Hepatocyte (in vitro differentiated cells): ENCODE results near the gene VPS4B.

Source experiments
- CTCF ChIP-seq: fragments of 200-600 bp; sonication (generic); IDR thresholded peaks from 2 replicates; pipeline ENCODE4 v1.5.1; 2016; ENCODE audit warnings: antibody characterized with exemption, mild to moderate bottlenecking; ENCODE audit not compliant: poor library complexity
- EZH2phosphoT487 ChIP-seq: fragments of 200-600 bp; sonication (generic); IDR thresholded peaks from one replicate; pipeline ENCODE4 v1.6.1; 2018; ENCODE audit warnings: antibody characterized with exemption, mild to moderate bottlenecking, low read depth, moderate library complexity; ENCODE audit not compliant: unreplicated experiment, severe bottlenecking

GRCh38 chr18:63445037-63445436 is 22.8 kb upstream of the VPS4B start:
- TF ChIP-seq CTCF (no peak), EZH2phosphoT487 (no peak)
